ENCODE results near the gene AK3. TPM values are rescaled to one million over a fixed set of nuclear protein-coding genes. Genes with fewer than 3 reads are reported as not detected.
"Not testable (repeated sequence)": the region's sequence is repeated elsewhere in the genome, so short reads cannot be mapped to it uniquely, and the experiment has no call there.

The AK3 gene
- total RNA-seq, 1 donor from 2014 or later: 44.2 TPM

DNA sequence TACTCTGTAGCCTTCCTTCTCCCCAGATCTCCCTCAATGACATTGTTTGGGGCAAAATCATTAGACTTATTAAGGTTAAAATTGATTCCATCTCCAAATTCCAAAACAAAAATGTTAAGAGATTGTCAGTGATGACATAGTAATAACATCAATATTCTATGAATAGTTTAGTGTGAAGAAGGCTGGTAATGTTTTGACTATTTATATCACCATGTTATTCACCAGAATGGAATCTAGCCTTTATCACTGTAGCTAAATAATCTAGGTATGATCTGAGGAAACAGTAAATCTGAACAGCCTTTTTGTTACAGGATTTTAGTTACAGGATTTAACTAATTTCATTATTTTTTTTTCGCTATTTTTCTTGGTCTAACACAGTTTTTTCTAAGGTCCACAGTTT, 79.8 kb downstream of the AK3 start:
- H3K9me3 ChIP-seq: no peaks in the 10 kb centered on the region
- no peak for TF ChIP-seq CTCF (IDR thresholded peaks at IDR 0.05)
- DNase-seq: no peak
- peaks cover 37% of the 10 kb centered on the region for H3K4me1 ChIP-seq
- no peaks in the 10 kb centered on the region for H3K36me3 ChIP-seq
- no peaks in the 10 kb centered on the region for H3K27me3 ChIP-seq
- H3K27ac ChIP-seq: no peak overlapping the region
- intact Hi-C loops (cut with DNase I): no loop called here
- no peak for ATAC-seq
- no peak overlapping the region for H3K4me3 ChIP-seq

GRCh38 chr9:4660665-4661064, 80.3 kb downstream of the AK3 start:
- H3K36me3 ChIP-seq; H3K27ac ChIP-seq; intact Hi-C loops (cut with DNase I); H3K27me3 ChIP-seq; H3K9me3 ChIP-seq; ATAC-seq; DNase-seq; H3K4me3 ChIP-seq: not testable (repeated sequence)
- peaks cover 37% of the 10 kb centered on the region for H3K4me1 ChIP-seq

Other genes with a start within 250 kb of the AK3 start
- gene PLPP6, start 78.9 kb downstream of the AK3 start, total RNA-seq: 5.5 TPM
- 12.6 TPM for gene SPATA6L, start 74.7 kb downstream of the AK3 start, total RNA-seq
- gene CDC37L1, start 61.6 kb downstream of the AK3 start, total RNA-seq: 23.6 TPM
- 19.6 TPM for gene RCL1, start 51.7 kb upstream of the AK3 start, total RNA-seq
- 24.4 TPM for gene JAK2, start 244.1 kb upstream of the AK3 start, total RNA-seq